ENCODE results near the gene KIF20A. TPM values are rescaled to one million over a fixed set of nuclear protein-coding genes. Genes with fewer than 3 reads are reported as not detected.

KIF20A gene
- total RNA-seq, 6 experiments from 2014 or later = 0.55 to 3.3 (median 1.1) TPM

DNA sequence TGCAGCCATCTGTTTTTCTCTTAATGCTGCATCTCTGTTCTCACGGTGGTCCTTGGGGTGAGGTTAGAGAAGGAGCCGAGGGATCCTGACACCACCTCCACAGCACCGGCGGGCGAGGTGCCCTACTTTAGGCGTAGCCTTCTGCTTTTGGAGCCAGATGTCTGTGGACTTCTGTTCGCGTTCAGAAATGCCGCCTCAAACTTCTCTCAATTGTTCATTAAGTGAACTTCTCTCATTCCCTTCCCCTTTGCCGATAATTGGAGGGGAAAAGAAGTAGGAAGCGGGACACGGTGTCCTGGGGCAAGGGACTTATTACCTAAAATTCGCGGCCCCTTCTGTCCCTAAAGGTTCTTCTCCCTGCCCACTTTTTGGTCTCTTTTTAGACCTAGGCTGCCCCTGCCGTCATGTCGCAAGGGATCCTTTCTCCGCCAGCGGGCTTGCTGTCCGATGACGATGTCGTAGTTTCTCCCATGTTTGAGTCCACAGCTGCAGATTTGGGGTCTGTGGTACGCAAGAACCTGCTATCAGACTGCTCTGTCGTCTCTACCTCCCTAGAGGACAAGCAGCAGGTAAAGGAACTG, 455 bp downstream of the KIF20A start:
- Histone ChIP-seq H3K27ac (no peak overlapping the region), H3K4me3 (peak overlapping the region; percentile 84 to 89 (median 85)), H3K4me1 (peaks cover 0 to 12% (median 5%) of the 10 kb centered on the region in 4 donors), H3K9me3 (no peaks in the 10 kb centered on the region), H3K36me3 (peaks cover 0 to 16% (median 0%) of the 10 kb centered on the region in 4 donors), H3K27me3 (no peaks in the 10 kb centered on the region)
- intact Hi-C loops (cut with DNase I) = no loop called here
- under 1% methylated on average over 22 of the region's 23 CpGs for WGBS (ENCODE audit: insufficient coverage, low coverage, low lambda C conversion rate, missing lambda C conversion rate)
- ATAC-seq (no peak), DNase-seq (no peak)
- no peak for TF ChIP-seq POLR2A (IDR thresholded peaks at IDR 0.05)
- TF ChIP-seq, protein P1, sequence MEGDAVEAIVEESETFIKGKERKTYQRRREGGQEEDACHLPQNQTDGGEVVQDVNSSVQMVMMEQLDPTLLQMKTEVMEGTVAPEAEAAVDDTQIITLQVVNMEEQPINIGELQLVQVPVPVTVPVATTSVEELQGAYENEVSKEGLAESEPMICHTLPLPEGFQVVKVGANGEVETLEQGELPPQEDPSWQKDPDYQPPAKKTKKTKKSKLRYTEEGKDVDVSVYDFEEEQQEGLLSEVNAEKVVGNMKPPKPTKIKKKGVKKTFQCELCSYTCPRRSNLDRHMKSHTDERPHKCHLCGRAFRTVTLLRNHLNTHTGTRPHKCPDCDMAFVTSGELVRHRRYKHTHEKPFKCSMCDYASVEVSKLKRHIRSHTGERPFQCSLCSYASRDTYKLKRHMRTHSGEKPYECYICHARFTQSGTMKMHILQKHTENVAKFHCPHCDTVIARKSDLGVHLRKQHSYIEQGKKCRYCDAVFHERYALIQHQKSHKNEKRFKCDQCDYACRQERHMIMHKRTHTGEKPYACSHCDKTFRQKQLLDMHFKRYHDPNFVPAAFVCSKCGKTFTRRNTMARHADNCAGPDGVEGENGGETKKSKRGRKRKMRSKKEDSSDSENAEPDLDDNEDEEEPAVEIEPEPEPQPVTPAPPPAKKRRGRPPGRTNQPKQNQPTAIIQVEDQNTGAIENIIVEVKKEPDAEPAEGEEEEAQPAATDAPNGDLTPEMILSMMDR (IDR thresholded peaks at IDR 0.05) = no peak

DNA sequence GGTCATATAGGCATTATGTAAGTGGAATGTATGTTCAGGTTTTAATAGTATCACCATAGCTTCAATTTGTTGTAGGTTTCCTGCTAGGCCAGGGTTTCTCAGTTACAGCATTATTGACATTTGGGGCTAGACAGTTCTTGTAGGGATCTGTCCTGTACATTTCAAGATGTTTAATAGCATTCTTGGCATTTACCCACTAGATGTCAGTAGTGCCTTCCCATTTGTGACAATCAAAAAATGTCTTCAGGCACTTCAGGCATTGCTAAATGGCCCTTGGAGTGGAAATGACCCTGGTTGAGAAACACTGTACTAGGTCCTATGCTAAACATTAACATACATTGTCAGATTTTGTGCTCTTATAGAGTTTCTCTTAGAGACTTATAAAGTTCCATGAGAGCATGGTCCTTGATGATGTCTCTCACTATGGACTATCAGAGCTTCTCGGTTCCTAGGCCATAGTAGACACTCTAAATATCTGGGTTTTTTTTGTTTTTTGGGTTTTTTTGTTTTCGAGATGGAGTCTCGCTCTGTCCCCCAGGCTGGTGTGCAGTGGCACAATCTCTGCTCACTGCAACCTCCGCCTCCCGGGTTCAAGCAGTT, 1.4 kb downstream of the KIF20A start:
- DNase-seq (no peak), ATAC-seq (peak in 2 of 4 donors; percentile 19 to 25)
- intact Hi-C loops (cut with DNase I) = no loop called here

DNA sequence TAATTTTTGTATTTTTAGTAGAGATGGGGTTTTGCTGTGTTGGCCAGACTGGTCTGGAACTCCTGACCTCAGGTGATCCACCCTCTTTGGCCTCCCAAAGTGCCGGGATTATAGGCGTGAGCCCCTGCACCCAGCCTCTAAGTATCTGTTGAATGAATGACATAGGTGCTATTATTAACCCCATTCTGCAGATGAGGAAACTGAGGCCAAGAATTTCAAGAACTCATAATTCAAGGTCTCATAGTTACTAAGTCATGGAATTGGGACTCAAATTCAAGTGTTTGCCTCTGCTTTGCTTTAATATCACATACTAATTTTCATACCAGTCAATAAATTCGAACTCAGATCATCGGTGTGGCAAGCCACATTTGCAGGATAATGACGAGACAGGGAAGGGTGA, 1.9 kb downstream of the KIF20A start:
- H3K4me3 ChIP-seq = no peak overlapping the region
- H3K36me3 ChIP-seq = peaks cover 0 to 1% (median 0%) of the 10 kb centered on the region in 4 donors
- H3K9me3 ChIP-seq = no peaks in the 10 kb centered on the region
- no peak for DNase-seq
- no peak for TF ChIP-seq POLR2A (IDR thresholded peaks at IDR 0.05)
- no peaks in the 10 kb centered on the region for H3K27me3 ChIP-seq
- intact Hi-C loops (cut with DNase I) = no loop called here
- no peak overlapping the region for H3K27ac ChIP-seq
- peaks cover 0 to 12% (median 5%) of the 10 kb centered on the region in 4 donors for H3K4me1 ChIP-seq
- ATAC-seq = no peak
- 96% methylated on average over 5 of the region's 5 CpGs for WGBS (ENCODE audit: insufficient coverage, low coverage, low lambda C conversion rate, missing lambda C conversion rate)

More for the DNA sequence above, 1.4 kb downstream of the KIF20A start:
- peaks cover 0 to 12% (median 5%) of the 10 kb centered on the region in 4 donors for H3K4me1 ChIP-seq
- H3K4me3 ChIP-seq = no peak overlapping the region
- H3K9me3 ChIP-seq = no peaks in the 10 kb centered on the region
- H3K27ac ChIP-seq = no peak overlapping the region
- TF ChIP-seq, protein P1 (IDR thresholded peaks at IDR 0.05) = peak; percentile 33 to 49 (median 42)
- TF ChIP-seq POLR2A (IDR thresholded peaks at IDR 0.05) = no peak
- peaks cover 0 to 7% (median 0%) of the 10 kb centered on the region in 4 donors for H3K36me3 ChIP-seq
- WGBS (ENCODE audit: insufficient coverage, low coverage, low lambda C conversion rate, missing lambda C conversion rate) = 76% methylated on average over 5 of the region's 5 CpGs
- H3K27me3 ChIP-seq = no peaks in the 10 kb centered on the region

DNA sequence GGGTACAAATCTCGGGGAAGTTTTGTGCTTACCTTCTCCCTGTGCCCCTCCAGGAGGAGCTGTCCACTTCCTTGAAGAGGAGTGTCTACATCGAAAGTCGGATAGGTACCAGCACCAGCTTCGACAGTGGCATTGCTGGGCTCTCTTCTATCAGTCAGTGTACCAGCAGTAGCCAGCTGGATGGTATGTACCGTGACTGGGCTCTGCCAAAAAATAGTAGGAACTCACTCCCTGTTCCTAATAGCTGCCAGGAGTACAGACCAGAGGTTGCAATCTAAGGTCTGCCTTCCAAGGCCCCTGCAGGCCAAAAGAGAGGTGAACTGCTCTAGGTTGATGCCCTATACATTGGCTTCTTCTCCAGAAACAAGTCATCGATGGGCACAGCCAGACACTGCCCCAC, 3.9 kb downstream of the KIF20A start:
- WGBS (ENCODE audit: insufficient coverage, low coverage, low lambda C conversion rate, missing lambda C conversion rate) = 92% methylated on average over 2 of the region's 6 CpGs
- intact Hi-C loops (cut with DNase I) = no loop called here

More for the DNA sequence above, 3.9 kb downstream of the KIF20A start:
- Histone ChIP-seq H3K4me1 (peaks cover 0 to 5% (median 2%) of the 10 kb centered on the region in 4 donors), H3K4me3 (no peak overlapping the region), H3K27ac (no peak overlapping the region), H3K27me3 (no peaks in the 10 kb centered on the region), H3K9me3 (no peaks in the 10 kb centered on the region), H3K36me3 (peaks cover 0 to 4% (median under 1%) of the 10 kb centered on the region in 4 donors)
- TF ChIP-seq POLR2A (IDR thresholded peaks at IDR 0.05) = no peak
- TF ChIP-seq, protein P1 (IDR thresholded peaks at IDR 0.05) = no peak
- no peak for DNase-seq
- ATAC-seq = no peak

All from right lobe of liver (tissue), 6 donors.